ENCODE measurements around the gene RNU5B-1.

Gene RNU5B-1

GRCh38 chr15:65332391-65333147, 28.1 kb downstream of the RNU5B-1 start:
- WGBS, 2 donors (ENCODE audit: extremely low coverage in 2 of 2, insufficient read length in 2 of 2, insufficient replicate concordance in 1 of 2) = no CpG with 5 or more reads among the region's 31 CpGs
- H2BK12ac ChIP-seq (ENCODE audit: low read length) = peak overlapping the region; percentile 35
- H3K4me3 ChIP-seq (ENCODE audit: low read length in 2 of 2) = no peak overlapping the region
- H3K4me1 ChIP-seq (ENCODE audit: control insufficient read depth in 2 of 2, insufficient read depth in 1 of 2, low read depth in 1 of 2, low read length in 2 of 2) = peaks cover 45 to 50% of the 10 kb centered on the region in 2 donors
- H3K18ac ChIP-seq (ENCODE audit: low read length) = peak overlapping the region; percentile 88
- no peak overlapping the region for H3K4ac ChIP-seq (ENCODE audit: low read length)
- DNase-seq (ENCODE audit: low spot score) = no peak
- no peaks in the 10 kb centered on the region for H3K9me3 ChIP-seq (replicated peaks in 1 of 2; ENCODE audit: control insufficient read depth in 2 of 2, insufficient read depth in 1 of 2, low read depth in 1 of 2, low read length in 2 of 2)
- H3K9ac ChIP-seq (ENCODE audit: low read depth, low read length, poor library complexity) = no peak overlapping the region
- H3K23ac ChIP-seq (ENCODE audit: low read depth, low read length, poor library complexity) = no peak overlapping the region
- H2AK5ac ChIP-seq (ENCODE audit: low read depth, low read length) = peak overlapping the region; percentile 51
- no peak overlapping the region for H4K8ac ChIP-seq (ENCODE audit: low read depth, low read length)
- no peak overlapping the region for H4K91ac ChIP-seq (ENCODE audit: low read depth, low read length, poor library complexity)
- H3K36me3 ChIP-seq (replicated peaks in 1 of 2; ENCODE audit: control insufficient read depth in 2 of 2, insufficient read depth in 2 of 2, low read length in 2 of 2) = peaks cover 25 to 73% of the 10 kb centered on the region in 2 donors
- no peak overlapping the region for H2AFZ ChIP-seq (ENCODE audit: low read length)
- H2BK15ac ChIP-seq (ENCODE audit: low read length) = peak overlapping the region; percentile 79
- H3K27ac ChIP-seq (replicated peaks; ENCODE audit: low read length) = no peak overlapping the region
- peaks cover 0 to 2% (median 0%) of the 10 kb centered on the region in 3 experiments for H3K27me3 ChIP-seq (ENCODE audit: control insufficient read depth in 3 of 3, insufficient read depth in 3 of 3, low read depth in 1 of 3, low read length in 3 of 3)
- no peak overlapping the region for H3K14ac ChIP-seq (ENCODE audit: low read length)
- H3K4me2 ChIP-seq (ENCODE audit: insufficient read depth, low read length, poor library complexity, severe bottlenecking) = no peak overlapping the region
- peak overlapping the region; percentile 12 for H2BK120ac ChIP-seq (ENCODE audit: low read depth, low read length)
- H2BK5ac ChIP-seq (ENCODE audit: low read length) = peak overlapping the region; percentile 7
- H3K79me1 ChIP-seq (ENCODE audit: low read depth, low read length) = peaks cover 4% of the 10 kb centered on the region

GRCh38 chr15:65333148-65333820, 28.8 kb downstream of the RNU5B-1 start:
- Histone ChIP-seq H3K27ac (replicated peaks; ENCODE audit: low read length) (peak overlapping the region; percentile 53), H2BK15ac (ENCODE audit: low read length) (peak overlapping the region; percentile 79), H4K91ac (ENCODE audit: low read depth, low read length, poor library complexity) (peak overlapping the region; percentile 16), H2AK5ac (ENCODE audit: low read depth, low read length) (peak overlapping the region; percentile 51), H3K23ac (ENCODE audit: low read depth, low read length, poor library complexity) (peak overlapping the region; percentile 8), H3K36me3 (replicated peaks in 1 of 2; ENCODE audit: control insufficient read depth in 2 of 2, insufficient read depth in 2 of 2, low read length in 2 of 2) (peaks cover 25 to 66% of the 10 kb centered on the region in 2 donors), H3K4ac (ENCODE audit: low read length) (no peak overlapping the region), H3K4me3 (ENCODE audit: low read length in 2 of 2) (no peak overlapping the region), H3K4me2 (ENCODE audit: insufficient read depth, low read length, poor library complexity, severe bottlenecking) (no peak overlapping the region), H2AFZ (ENCODE audit: low read length) (no peak overlapping the region), H3K79me1 (ENCODE audit: low read depth, low read length) (peaks cover 4% of the 10 kb centered on the region), H2BK120ac (ENCODE audit: low read depth, low read length) (peak overlapping the region; percentile 12), H3K9ac (ENCODE audit: low read depth, low read length, poor library complexity) (no peak overlapping the region), H2BK5ac (ENCODE audit: low read length) (peak overlapping the region; percentile 7), H3K14ac (ENCODE audit: low read length) (no peak overlapping the region), H3K18ac (ENCODE audit: low read length) (peak overlapping the region; percentile 88), H4K8ac (ENCODE audit: low read depth, low read length) (no peak overlapping the region), H3K27me3 (ENCODE audit: control insufficient read depth in 3 of 3, insufficient read depth in 3 of 3, low read depth in 1 of 3, low read length in 3 of 3) (peaks cover 0 to 2% (median 0%) of the 10 kb centered on the region in 3 experiments), H3K9me3 (replicated peaks in 1 of 2; ENCODE audit: control insufficient read depth in 2 of 2, insufficient read depth in 1 of 2, low read depth in 1 of 2, low read length in 2 of 2) (no peaks in the 10 kb centered on the region), H2BK12ac (ENCODE audit: low read length) (peak overlapping the region; percentile 35), H3K4me1 (ENCODE audit: control insufficient read depth in 2 of 2, insufficient read depth in 1 of 2, low read depth in 1 of 2, low read length in 2 of 2) (peaks cover 51 to 56% of the 10 kb centered on the region in 2 donors)
- WGBS, 2 donors (ENCODE audit: extremely low coverage in 2 of 2, insufficient read length in 2 of 2, insufficient replicate concordance in 1 of 2) = no CpG with 5 or more reads among the region's 16 CpGs
- no peak for DNase-seq (ENCODE audit: low spot score)

GRCh38 chr15:65333856-65334255, 29.4 kb downstream of the RNU5B-1 start:
- Histone ChIP-seq H3K4ac (ENCODE audit: low read length) (no peak overlapping the region), H3K23ac (ENCODE audit: low read depth, low read length, poor library complexity) (no peak overlapping the region), H2BK12ac (ENCODE audit: low read length) (no peak overlapping the region), H3K4me1 (ENCODE audit: control insufficient read depth in 2 of 2, insufficient read depth in 1 of 2, low read depth in 1 of 2, low read length in 2 of 2) (peaks cover 51 to 58% of the 10 kb centered on the region in 2 donors), H2BK5ac (ENCODE audit: low read length) (peak overlapping the region; percentile 79), H3K79me1 (ENCODE audit: low read depth, low read length) (peaks cover 4% of the 10 kb centered on the region), H2AK5ac (ENCODE audit: low read depth, low read length) (peak overlapping the region; percentile 23), H2AFZ (ENCODE audit: low read length) (no peak overlapping the region), H3K27me3 (ENCODE audit: control insufficient read depth in 3 of 3, insufficient read depth in 3 of 3, low read depth in 1 of 3, low read length in 3 of 3) (peaks cover 0 to 2% (median 0%) of the 10 kb centered on the region in 3 experiments), H2BK120ac (ENCODE audit: low read depth, low read length) (peak overlapping the region; percentile 69), H2BK15ac (ENCODE audit: low read length) (peak overlapping the region; percentile 72), H3K36me3 (replicated peaks in 1 of 2; ENCODE audit: control insufficient read depth in 2 of 2, insufficient read depth in 2 of 2, low read length in 2 of 2) (peaks cover 25 to 62% of the 10 kb centered on the region in 2 donors), H4K8ac (ENCODE audit: low read depth, low read length) (no peak overlapping the region), H3K9ac (ENCODE audit: low read depth, low read length, poor library complexity) (no peak overlapping the region), H3K14ac (ENCODE audit: low read length) (no peak overlapping the region), H3K4me2 (ENCODE audit: insufficient read depth, low read length, poor library complexity, severe bottlenecking) (no peak overlapping the region), H3K27ac (replicated peaks; ENCODE audit: low read length) (peak overlapping the region; percentile 81), H3K4me3 (ENCODE audit: low read length in 2 of 2) (no peak overlapping the region), H3K18ac (ENCODE audit: low read length) (peak overlapping the region; percentile 86), H3K9me3 (replicated peaks in 1 of 2; ENCODE audit: control insufficient read depth in 2 of 2, insufficient read depth in 1 of 2, low read depth in 1 of 2, low read length in 2 of 2) (no peaks in the 10 kb centered on the region), H4K91ac (ENCODE audit: low read depth, low read length, poor library complexity) (no peak overlapping the region)
- DNase-seq (ENCODE audit: low spot score) = no peak
- no CpG with 5 or more reads among the region's 5 CpGs for WGBS, 2 donors (ENCODE audit: extremely low coverage in 2 of 2, insufficient read length in 2 of 2, insufficient replicate concordance in 1 of 2)
